ENCODE results near the gene PIK3C2G. TPM values are rescaled to one million over a fixed set of nuclear protein-coding genes. Genes with fewer than 3 reads are reported as not detected.

PIK3C2G gene
- total and polyA plus RNA-seq, 2 donors from 2014 or later, result 4.4 to 5.8 TPM

- Histone ChIP-seq H3K27ac (ENCODE audit: low read depth in 2 of 2, low read length in 2 of 2) (no peak overlapping the region), H3K9me3 (ENCODE audit: control insufficient read depth in 2 of 3, insufficient read depth in 1 of 3, low read length in 3 of 3) (no peaks in the 10 kb centered on the region), H3K4me3 (ENCODE audit: low read length in 3 of 3) (no peak overlapping the region), H3K9ac (ENCODE audit: low read length in 3 of 3) (no peak overlapping the region), H3K36me3 (ENCODE audit: control insufficient read depth in 2 of 3, insufficient read depth in 3 of 3, low read length in 3 of 3) (no peaks in the 10 kb centered on the region), H3K27me3 (ENCODE audit: control insufficient read depth, insufficient read depth, low read length) (no peaks in the 10 kb centered on the region), H3K4me1 (ENCODE audit: control insufficient read depth in 2 of 3, insufficient read depth in 2 of 3, low read depth in 1 of 3, low read length in 3 of 3) (no peaks in the 10 kb centered on the region)
- FAIRE-seq (no peak), DNase-seq (no peak)
- TF ChIP-seq CTCF (IDR thresholded peaks at IDR 0.05; ENCODE audit: borderline replicate concordance, extremely low read depth, insufficient read depth), result no peak
- intact Hi-C loops (cut with DNase I), result no loop called here
Observed at GRCh38 chr12:18368594-18368993, 107.3 kb downstream of the PIK3C2G start.

GRCh38 chr12:18373181-18373580 lies 111.9 kb downstream of the PIK3C2G start:
- H3K27ac ChIP-seq (ENCODE audit: low read depth in 2 of 2, low read length in 2 of 2), result no peak overlapping the region
- peaks cover 0 to 7% (median 0%) of the 10 kb centered on the region in 3 donors for H3K9me3 ChIP-seq (ENCODE audit: control insufficient read depth in 2 of 3, insufficient read depth in 1 of 3, low read length in 3 of 3)
- no peaks in the 10 kb centered on the region for H3K4me1 ChIP-seq (ENCODE audit: control insufficient read depth in 2 of 3, insufficient read depth in 2 of 3, low read depth in 1 of 3, low read length in 3 of 3)
- no peak overlapping the region for H3K9ac ChIP-seq (ENCODE audit: low read length in 3 of 3)
- TF ChIP-seq CTCF (IDR thresholded peaks at IDR 0.05; ENCODE audit: borderline replicate concordance, extremely low read depth, insufficient read depth), result no peak
- intact Hi-C loops (cut with DNase I), result no loop called here
- H3K4me3 ChIP-seq (ENCODE audit: low read length in 3 of 3), result no peak overlapping the region
- DNase-seq (no peak), FAIRE-seq (no peak)
- no peaks in the 10 kb centered on the region for H3K27me3 ChIP-seq (ENCODE audit: control insufficient read depth, insufficient read depth, low read length)
- no peaks in the 10 kb centered on the region for H3K36me3 ChIP-seq (ENCODE audit: control insufficient read depth in 2 of 3, insufficient read depth in 3 of 3, low read length in 3 of 3)

- H3K4me3 ChIP-seq (ENCODE audit: low read length in 3 of 3), result no peak overlapping the region
- H3K9ac ChIP-seq (ENCODE audit: low read length in 3 of 3), result no peak overlapping the region
- no peak for FAIRE-seq
- no peak for TF ChIP-seq CTCF (IDR thresholded peaks at IDR 0.05; ENCODE audit: borderline replicate concordance, extremely low read depth, insufficient read depth)
- H3K36me3 ChIP-seq (ENCODE audit: control insufficient read depth in 2 of 3, insufficient read depth in 3 of 3, low read length in 3 of 3), result no peaks in the 10 kb centered on the region
- H3K4me1 ChIP-seq (ENCODE audit: control insufficient read depth in 2 of 3, insufficient read depth in 2 of 3, low read depth in 1 of 3, low read length in 3 of 3), result no peaks in the 10 kb centered on the region
- H3K27me3 ChIP-seq (ENCODE audit: control insufficient read depth, insufficient read depth, low read length), result no peaks in the 10 kb centered on the region
- no peak for DNase-seq
- peaks cover 0 to 7% (median 0%) of the 10 kb centered on the region in 3 donors for H3K9me3 ChIP-seq (ENCODE audit: control insufficient read depth in 2 of 3, insufficient read depth in 1 of 3, low read length in 3 of 3)
- intact Hi-C loops (cut with DNase I), result no loop called here
- H3K27ac ChIP-seq (ENCODE audit: low read depth in 2 of 2, low read length in 2 of 2), result no peak overlapping the region
Observed at GRCh38 chr12:18375131-18375530, 113.8 kb downstream of the PIK3C2G start.

DNA sequence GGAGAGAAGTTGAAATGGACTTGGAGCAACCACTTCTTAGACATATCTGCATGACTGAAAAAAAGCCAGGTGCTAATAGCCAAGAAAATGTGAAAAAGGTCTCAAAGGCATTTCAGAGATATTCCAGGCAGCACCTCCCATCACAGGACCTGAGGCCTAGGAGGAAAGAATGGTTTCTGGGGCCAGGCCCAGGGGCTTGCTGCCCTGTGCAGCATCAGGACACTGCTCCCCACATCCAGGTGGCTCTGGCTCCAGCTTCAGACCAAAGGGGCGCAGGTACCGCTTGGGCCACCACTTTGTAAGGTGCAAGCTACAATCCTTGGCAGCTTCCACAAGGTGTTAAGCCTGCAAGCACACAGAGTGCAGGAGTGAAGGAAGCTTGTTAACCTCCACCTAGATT lies 114.3 kb downstream of the PIK3C2G start:
- no peaks in the 10 kb centered on the region for H3K36me3 ChIP-seq (ENCODE audit: control insufficient read depth in 2 of 3, insufficient read depth in 3 of 3, low read length in 3 of 3)
- DNase-seq (no peak), FAIRE-seq (no peak)
- no peak for TF ChIP-seq CTCF (IDR thresholded peaks at IDR 0.05; ENCODE audit: borderline replicate concordance, extremely low read depth, insufficient read depth)
- H3K9ac ChIP-seq (ENCODE audit: low read length in 3 of 3), result no peak overlapping the region
- no peak overlapping the region for H3K27ac ChIP-seq (ENCODE audit: low read depth in 2 of 2, low read length in 2 of 2)
- intact Hi-C loops (cut with DNase I), result no loop called here
- no peaks in the 10 kb centered on the region for H3K4me1 ChIP-seq (ENCODE audit: control insufficient read depth in 2 of 3, insufficient read depth in 2 of 3, low read depth in 1 of 3, low read length in 3 of 3)
- H3K4me3 ChIP-seq (ENCODE audit: low read length in 3 of 3), result no peak overlapping the region
- peaks cover 0 to 7% (median 0%) of the 10 kb centered on the region in 3 donors for H3K9me3 ChIP-seq (ENCODE audit: control insufficient read depth in 2 of 3, insufficient read depth in 1 of 3, low read length in 3 of 3)
- no peaks in the 10 kb centered on the region for H3K27me3 ChIP-seq (ENCODE audit: control insufficient read depth, insufficient read depth, low read length)

Measured in kidney (tissue), 14 donors.